Measurements from ENCODE around the gene USP43.
A peak's percentile ranks its signal among the peaks of the same experiment; 100 is the strongest.
"Not testable (repeated sequence)": the region's sequence is repeated elsewhere in the genome, so short reads cannot be mapped to it uniquely, and the experiment has no call there.

Gene USP43

DNA sequence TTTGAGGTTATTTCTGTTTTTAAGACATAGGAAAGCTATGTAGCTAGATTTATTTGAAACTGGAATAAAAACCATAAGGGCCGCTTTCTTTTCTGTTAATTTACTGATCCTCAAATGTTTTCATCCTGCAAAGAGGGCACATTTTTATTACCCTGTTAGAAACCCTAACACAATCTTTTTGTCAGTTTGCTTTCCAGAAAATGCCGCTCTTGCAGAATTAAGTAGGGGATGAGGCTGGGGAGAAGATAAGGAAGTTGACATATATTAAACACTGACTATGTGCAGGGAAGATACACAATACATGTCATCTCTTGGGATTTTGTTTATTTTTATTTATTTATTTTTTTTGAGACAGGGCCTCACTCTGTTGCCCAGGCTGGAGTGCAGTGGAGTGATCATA, 15.7 kb downstream of the USP43 start:
- DNase-seq, result no peak

DNA sequence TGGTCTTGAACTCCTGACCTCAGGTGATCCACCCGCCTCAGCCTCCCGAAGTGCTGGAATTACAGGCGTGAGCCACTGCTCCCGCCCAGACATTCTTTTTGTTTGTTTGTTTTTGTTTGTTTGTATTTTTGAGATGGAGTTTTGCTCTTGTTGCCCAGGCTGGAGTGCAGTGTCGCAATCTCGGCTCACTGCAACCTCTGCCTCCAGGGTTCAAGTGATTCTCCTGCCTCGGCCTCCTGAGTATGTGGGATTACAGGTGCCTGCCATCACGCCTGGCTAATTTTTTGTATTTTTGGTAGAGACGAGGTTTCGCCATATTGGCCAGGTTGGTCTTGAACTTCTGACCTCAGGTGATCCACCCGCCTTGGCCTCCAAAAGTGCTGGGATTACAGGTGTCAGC, 18.2 kb downstream of the USP43 start:
- DNase-seq, result not testable (repeated sequence)

DNA sequence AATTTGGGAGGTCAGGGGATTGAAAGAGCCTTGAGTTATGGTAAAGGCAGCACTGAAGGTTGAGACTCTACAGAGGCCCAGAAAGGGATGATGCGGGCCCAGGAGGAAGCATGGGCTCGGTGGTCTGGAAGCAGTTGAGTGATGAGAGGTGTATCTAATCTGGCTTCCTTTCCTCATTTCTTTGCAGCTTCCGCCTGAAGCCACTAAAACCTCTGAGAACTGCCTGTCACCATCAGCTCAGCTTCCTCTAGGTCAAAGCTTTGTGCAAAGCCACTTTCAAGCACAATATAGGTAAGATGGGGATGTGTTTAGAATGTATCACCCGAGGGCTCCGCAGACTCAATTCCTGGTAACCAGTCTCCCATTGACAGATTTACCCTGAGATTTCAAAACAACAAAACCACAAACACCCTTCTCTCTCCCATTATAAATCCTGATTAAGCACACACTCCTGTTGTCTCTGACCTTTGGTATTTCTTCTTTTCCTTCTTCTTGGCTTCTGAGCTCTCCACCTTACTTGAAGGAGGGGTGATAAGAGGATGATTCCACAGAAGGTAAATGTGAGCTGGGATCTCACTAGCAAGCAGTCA, 21.2 kb downstream of the USP43 start:
- no peak for DNase-seq

DNA sequence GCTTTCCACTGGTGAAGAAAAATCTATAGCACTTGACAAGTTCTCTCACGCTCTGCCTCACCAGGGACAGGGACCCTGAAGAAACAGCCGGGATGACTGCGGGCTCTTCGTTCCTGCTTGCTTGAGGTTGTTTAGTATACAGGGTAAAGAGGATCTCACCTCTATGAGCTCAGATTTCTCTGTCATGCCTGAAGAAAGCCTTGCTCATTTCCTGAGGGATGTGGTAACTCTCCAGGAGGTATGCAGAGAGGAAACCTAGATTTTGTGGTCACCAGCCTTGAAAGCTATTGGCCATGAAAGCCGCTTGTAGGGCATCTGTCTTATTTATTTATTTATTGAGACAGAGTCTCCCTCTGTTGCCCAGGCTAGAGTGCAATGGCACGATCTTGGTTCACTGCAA, 23.2 kb downstream of the USP43 start:
- DNase-seq, result no peak

DNA sequence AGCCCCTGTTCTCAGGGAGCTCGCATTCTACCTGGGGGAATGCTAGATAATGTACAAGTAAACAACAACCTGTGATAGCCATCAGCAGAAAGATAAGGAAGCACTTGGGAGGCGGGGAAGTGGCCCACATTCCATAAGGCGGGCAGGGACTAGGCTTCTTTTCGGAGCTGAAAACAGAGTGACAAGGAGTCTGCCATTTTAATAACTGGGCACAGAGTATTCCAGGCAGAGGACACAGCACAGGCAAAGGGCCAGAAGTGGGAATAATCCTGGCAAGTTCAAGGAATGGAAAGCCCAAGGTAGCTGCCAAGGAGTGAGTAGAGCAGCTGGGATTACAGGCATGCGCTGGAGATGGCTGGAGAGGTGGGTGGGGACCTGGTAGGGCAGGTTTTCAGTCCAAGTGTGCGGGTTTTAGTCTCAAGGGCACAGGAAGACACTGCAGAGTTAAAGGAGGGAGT, 24.3 kb downstream of the USP43 start:
- no peak for DNase-seq

DNA sequence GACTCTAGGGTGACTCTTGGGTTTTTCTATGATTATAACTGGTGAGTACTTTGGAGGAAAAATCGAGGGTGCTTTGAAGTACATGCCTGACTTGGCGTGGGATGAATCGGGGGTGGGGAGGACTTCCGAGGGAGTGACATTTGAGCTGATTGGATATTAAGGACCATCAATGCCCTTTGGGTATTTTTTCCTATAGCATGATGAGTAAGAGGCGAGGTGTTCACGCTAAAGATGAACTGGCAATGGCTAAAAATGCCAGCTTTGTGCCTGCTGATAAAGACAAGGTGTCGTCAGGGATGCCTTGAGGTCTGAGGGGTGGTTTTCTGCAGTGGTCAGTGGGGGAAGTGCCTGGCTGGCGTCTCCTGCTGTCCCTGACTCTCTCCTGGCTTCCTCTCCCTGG, 25.3 kb downstream of the USP43 start:
- no peak for DNase-seq

DNA sequence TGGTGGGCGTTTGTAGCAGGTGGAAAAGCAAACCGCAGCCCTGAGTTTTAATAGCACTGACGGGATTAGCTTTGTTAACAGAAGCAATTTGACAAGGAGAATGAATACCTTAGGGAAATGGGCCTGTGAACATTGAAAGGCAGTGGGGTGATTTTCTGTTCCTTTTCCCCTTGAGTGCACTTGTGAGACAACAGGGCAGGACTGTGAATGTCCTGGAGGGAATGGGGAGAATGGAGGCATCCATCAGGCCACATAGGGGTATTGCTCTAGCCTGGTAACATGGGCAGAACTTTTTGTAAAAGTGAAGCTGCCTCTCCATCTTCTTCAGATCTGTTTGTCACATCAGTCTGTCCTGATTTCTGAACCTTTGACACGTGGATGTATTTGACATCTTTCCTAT, 26.2 kb downstream of the USP43 start:
- peak; percentile 39 for DNase-seq

DNA sequence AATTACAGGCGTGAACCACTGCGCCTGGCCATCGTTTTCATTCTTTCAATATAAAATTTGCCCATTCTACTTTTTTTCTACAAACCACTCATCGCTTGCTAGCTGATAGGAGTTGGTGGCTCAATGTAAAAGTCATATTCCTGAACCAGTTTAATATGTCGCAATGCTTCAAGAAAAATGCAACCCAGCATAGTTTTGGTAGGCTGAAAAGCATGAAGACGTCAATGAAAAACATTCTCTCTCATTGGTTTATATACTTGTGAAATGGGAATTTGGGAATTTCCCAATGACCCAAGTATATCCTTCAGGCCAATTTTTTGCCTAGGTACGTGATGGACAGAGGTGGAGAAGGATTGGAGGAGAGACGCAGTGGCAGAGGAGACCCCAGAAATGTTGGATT, 26.9 kb downstream of the USP43 start:
- no peak for DNase-seq

DNA sequence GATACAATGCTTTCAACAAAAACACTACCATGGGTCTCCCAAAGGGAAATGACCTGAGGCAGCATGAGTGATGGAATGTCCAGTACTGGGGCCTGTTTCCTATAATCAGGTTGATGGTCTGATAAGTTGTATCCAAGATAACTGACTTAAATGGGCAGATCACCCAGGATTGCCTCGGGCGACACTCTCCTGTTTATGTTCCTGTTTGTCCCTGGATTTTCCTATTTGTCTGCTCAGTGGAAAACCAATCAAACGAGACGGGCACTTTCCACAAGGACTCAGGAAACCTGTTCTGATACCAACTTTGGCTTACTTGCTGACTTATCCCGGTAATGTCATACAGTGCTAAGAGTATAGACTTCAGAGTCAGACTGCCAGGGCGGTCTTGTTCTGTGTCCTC, 27.4 kb downstream of the USP43 start:
- DNase-seq, result no peak

DNA sequence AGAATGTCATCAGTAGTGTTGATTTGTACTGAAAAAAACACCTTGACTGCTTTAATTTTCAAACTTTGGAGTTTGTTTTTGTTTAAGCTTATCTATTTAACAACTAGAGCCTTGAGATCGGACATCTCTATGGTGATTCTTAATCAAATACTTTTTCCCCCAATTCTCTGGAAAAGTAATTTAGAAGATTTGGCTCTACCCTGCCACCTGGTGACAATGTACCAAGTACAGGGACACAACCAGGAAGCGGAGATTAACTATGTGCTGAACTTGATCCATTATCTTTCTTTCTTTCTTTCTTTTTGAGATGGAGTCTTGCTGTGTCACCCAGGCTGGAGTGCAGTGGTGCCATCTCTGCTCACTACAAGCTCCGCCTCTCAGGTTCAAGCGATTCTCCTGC, 30.8 kb downstream of the USP43 start:
- DNase-seq, result no peak

DNA sequence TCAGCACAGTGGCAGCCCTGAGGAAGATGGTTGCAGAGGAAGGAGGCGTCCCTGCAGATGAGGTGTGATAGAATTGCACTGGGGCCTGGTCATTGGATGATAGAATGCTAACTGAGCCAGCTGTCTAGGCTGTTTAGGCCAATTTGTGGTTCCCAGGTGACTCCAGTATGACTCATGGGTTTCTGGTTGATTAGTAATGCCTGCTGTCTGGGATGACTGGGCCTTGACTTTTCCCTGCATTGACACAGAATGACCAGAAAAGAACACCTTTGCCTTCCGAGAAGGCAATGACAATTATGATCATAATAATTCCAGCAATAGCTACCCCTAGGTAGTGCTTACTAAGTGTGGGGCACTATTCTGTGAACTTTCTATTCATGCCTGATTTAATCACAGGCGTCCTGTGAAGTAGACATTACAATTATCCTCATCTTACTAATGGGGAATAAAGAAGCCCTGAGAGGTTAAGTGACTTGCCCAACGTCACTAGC, 31.5 kb downstream of the USP43 start:
- DNase-seq, result no peak

DNA sequence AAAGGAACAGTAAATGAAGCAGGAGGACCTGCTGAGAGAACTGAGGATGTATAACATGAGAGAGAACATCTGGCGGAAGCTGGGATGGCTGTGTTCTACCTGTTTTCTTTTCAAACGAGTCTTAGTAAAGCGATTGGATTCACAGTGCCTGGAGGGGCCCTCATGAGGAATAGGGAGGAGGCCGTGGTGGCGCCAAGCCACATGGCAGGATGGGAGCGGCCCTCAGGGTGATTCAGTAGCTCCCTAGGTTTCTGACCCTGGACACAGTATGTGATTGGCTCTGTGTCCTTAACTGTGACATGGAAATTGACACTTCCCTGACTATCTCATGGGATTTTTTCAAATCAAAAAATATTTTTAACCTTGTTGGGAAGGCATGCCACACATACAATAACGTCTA, 32.1 kb downstream of the USP43 start:
- no peak for DNase-seq

DNA sequence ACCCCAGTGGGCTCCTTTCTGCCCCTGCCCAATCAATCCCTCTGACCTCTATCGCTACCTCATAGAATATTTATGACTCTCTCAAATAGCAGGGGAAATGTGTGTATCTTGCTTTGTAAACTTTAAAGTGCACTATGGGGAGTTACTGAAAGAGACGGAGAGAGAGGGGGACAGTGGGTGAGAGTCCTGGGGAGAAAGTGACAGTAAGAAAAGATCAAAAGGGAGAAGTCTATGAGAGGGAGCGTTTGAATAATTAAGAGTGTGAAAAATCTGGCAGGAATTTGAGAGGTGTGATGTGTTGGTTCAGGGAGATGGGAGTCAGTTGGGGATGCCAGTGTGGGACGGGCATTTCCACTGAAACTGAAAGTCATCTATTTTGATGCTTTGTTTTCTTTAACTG, 32.6 kb downstream of the USP43 start:
- DNase-seq, result no peak

DNA sequence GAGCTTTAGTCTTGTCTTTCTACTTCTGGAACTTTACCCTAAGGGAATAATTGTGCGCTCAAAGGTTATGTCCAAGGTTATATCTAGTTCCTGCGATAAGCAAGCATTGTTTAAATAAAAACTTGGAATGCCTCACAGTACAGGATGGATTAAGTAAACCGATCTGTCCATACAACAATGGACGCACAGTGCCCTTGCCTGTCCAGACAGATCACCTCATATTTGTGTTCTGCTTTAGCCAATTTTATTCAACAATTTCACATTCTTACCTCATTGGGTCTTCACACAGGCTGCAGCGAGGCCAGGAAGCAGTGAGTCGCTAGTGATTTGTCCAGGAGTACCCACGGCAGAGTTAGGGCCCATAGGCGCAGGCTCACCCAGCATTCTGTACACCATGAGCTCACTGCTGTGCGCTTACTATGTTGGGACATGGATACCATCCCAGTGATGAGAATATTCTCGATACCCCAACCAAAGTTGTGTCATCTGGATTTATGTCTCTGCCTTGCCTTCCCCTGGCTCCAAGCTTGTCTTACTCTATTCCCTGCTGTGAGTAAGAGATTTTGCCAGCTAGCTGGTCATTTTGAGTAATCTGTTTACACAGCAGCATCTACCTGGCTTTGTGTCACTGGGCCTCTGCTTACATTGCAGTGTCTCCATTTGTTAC, 39.8 kb downstream of the USP43 start:
- no peak for DNase-seq

DNA sequence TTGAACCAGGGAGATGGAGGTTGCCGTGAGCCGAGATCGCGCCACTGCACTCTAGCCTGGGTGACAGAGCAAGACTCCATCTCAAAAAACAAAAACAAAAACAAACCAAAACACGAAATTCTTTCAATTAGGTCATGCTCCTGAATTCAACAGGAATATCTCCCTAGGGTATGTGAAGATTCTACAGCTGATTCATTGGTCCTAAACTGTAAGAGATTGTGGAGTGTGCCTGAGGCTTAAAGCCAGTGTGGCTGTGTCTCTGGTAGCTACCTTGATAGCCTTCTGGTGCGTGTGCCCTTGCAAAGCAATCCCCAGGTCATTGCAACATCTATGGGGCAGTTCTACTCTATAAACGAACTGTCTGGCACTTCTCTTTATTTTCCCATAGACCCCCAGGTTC, 48.4 kb downstream of the USP43 start:
- DNase-seq, result no peak

DNA sequence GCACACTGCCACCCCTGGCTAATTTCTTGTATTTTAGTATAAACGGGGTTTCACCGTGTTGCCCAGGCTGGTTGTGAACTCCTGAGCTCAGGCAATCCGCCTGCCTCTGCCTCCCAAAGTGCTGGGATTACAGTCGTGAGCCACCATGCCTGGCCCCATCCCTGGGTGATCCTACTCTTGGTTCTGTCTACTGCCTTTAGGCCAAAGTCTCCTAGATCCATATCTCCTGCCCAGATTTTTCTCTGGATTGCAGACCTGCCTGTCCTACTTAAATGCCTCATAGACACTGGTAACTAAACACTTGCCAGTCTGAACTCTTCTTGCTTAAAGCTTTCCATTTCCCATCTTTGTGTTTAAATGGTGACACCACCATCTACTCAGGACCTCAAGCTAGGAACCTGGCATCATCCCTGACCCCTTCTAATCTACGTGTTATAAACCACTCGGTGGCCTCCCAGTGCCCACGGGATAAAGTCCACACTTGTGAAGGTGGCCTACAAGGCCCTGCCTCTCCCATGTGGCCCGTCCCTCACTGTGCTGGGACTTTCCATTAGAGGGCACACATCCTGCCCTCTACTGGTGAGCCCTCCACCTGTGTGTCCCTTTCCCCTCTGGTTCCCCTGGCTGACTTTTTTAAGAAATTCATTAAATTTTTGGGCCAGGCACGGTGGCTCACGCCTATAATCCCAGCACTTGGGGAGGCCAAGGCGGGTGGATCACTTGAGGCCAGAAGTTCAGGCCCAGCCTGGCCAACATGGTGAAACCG, 51.1 kb downstream of the USP43 start:
- DNase-seq, result no peak

DNA sequence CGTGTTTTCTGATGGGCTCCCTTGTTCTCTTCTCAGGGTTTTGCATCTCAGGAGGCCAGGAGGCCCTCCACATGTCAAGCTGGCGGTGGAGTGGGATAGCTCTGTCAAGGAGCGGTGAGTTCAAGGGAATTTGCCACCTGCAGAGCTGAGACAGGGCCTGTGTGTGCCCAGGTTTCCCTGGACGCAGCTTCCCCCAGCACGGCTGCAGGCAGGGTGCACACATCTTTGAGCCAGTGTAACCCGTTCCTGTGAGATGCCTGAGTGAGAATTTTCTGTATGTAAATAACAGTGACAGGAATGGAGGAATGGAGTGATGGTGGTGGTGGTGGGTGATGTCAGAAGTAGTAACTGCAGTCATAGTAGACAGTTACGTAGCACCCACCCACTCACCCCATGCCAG, 54.8 kb downstream of the USP43 start:
- DNase-seq, result no peak

DNA sequence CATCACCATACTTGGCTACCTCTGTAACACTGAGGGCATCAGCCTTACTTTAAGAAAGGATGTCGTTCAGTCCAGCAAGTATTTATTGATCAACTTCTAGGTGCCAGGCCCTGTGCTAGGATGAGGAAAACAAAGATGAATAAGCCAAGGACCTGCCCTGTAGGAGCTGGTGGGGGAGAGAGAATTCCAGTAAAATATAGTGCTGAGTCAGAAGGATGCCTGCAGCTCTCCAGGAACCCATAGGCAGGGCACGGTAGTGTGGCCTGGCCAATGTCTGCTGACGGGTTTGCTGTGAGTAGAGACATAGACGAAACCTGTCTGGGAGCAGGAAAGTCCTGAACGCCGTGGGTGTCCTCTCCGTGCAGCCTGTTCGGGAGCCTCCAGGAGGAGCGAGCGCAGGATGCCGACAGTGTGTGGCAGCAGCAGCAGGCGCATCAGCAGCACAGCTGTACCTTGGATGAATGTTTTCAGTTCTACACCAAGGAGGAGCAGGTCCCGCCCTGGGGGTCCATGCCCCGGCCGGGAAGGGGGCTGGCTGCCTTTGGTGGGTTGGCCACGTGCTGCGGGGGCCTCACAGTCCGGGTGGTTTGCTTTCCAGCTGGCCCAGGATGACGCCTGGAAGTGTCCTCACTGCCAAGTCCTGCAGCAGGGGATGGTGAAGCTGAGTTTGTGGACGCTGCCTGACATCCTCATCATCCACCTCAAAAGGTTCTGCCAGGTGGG, 55.6 kb downstream of the USP43 start:
- no peak for DNase-seq

DNA sequence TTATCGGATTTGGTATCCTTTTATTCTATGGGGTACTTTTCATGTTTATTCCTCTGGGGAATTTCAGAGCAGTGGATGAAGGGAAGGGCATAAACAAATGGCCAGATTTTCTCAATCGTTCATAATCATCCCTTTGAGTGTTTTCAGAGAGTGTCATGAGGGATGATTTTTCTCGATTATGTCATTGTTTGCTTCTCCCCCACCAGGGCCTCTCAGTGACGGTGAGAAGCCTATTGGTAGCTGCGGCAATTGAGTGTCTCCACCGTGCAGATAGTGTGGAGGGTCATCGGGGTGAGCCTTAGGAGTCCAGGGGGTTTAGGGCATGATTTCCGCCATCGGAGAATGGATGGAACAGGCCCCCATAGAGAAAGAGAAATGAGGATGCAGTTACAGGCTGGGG, 57.2 kb downstream of the USP43 start:
- DNase-seq, result no peak

DNA sequence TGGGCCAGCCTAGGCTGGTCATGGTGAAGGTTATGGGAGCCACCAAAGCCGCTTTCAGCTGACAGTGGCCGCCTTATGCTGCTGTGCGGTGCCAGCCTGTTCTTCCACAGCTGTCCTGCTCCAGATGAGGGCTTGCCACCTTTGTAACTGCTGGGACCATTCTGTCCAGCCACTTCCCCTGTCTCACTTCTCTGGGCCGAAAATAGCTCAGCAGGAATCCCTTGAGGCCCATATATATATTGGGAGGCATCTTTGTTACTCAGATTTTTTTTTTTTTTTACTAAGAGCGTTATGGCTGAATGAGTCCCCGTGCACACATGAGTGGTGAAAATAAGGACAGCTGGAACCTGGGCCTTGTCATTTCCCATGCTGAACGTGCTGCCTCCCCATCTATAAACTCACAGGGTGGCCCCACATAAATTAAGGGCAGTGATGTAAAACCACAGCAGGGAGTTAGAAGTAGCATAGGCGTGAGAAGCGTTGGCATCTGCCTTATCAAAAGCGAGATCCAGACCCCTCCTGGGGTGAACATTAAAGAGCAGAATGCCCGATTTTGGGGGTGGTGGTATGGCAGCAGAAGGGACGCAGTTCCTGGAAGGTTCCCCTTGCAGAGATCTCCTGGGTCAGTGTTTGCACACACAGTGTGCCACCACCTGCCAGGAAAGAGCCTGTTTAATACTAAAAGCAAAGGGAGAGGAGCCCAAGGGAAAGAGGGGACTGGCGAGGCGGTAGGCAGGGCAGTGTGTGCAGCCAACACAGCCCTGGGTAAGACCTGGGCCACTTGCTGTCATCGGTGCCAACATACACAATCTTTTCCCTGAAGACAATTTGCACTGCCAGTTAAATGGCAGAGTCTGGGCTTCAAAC, 57.8 kb downstream of the USP43 start:
- DNase-seq, result no peak

DNA sequence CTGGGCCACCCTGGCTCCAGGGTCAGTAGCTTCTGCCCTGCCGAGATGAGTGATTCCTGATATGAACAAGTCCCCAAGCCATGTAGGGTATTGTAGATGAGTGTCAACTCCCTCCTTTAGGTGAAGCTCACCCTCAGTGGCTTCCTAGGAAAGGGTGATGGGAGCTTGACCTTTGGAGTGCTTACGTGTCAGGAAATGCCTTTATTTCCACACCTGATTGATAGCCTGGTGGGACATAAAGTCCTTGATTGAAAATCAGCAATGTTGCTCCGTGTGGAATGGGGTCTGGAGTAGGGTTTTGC, 58.4 kb downstream of the USP43 start:
- no peak for DNase-seq

DNA sequence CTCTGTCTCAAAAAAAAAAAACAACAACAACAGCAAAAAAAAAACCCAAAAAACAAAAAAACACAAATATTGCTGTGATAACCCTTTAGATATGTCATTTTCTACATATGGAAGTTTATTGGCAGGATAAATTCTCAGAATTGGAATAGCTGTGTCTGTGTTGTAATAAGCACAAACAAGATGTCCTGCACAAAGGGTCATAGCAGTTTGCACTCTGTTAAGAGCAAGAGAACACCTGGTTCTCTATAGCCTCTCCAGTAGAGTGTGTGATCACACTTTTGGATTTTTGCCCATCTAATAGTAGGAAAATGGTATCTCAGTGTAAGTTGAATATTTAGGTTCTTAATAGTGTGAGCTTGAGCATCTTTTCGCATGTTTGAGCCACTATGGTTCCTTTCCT, 60.4 kb downstream of the USP43 start:
- no peak for DNase-seq

DNA sequence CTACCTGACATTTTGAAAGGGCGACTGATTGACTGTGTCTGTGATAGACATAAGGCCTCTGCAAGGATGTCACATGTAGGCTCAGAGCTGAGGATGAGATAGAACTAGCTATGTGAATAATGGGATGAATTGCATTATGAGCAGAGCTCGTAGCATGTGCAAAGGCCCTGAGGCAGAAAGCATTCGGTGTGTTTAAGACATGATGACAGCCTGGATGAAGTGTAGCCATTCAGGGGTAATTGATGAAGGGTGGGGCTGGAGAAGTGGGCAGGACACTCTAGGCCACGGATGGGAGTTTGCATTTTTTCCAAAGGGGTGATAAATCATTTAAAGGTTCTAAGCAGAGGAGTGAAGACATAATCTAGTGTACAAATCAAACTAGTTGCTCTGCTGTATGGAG, 62.6 kb downstream of the USP43 start:
- no peak for DNase-seq

Data from retina (tissue), 1 donor.